ENCODE measurements around the gene CRBN.
A peak's percentile ranks its signal among the peaks of the same experiment; 100 is the strongest.

CRBN gene

DNA sequence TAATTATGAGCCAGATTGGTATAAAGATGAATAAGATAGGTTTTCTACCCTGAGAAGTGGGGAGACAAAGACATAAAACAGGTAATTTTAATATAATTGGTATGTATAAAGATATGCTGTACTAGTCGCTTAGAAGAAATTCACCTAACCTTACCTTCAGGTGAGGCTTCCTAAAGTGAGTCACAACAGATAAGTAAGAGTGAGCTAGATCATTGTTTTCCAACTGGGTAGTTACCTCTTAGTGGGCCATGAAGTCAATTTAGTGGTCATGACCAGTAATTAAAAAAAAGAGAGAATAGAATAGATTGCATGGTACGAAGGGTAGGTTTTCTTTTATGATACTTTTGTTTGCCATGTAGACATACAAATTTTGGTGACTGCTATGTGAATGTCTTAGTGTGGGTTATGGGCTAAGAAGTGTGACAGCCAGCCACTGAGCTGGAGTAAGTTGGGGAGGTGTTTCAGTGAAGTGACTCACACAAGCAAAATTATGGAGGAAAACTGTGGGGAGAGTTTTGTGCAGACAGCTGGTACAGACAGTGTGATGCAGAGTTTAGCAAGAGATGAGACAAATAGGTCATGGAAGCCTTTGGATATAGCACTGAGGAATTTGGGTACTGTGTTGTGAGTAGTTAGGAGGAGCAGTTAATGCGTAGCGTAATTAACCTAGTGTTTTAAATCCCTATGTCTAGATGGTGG lies 44.6 kb downstream of the CRBN start:
- H3K4me3 ChIP-seq (ENCODE audit: low read depth, low read length): no peak overlapping the region
- no peak for DNase-seq (ENCODE audit: low read depth)
- TF ChIP-seq, protein P1, sequence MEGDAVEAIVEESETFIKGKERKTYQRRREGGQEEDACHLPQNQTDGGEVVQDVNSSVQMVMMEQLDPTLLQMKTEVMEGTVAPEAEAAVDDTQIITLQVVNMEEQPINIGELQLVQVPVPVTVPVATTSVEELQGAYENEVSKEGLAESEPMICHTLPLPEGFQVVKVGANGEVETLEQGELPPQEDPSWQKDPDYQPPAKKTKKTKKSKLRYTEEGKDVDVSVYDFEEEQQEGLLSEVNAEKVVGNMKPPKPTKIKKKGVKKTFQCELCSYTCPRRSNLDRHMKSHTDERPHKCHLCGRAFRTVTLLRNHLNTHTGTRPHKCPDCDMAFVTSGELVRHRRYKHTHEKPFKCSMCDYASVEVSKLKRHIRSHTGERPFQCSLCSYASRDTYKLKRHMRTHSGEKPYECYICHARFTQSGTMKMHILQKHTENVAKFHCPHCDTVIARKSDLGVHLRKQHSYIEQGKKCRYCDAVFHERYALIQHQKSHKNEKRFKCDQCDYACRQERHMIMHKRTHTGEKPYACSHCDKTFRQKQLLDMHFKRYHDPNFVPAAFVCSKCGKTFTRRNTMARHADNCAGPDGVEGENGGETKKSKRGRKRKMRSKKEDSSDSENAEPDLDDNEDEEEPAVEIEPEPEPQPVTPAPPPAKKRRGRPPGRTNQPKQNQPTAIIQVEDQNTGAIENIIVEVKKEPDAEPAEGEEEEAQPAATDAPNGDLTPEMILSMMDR (IDR thresholded peaks at IDR 0.05; ENCODE audit: low read depth, low read length, missing control alignments): no peak

DNA sequence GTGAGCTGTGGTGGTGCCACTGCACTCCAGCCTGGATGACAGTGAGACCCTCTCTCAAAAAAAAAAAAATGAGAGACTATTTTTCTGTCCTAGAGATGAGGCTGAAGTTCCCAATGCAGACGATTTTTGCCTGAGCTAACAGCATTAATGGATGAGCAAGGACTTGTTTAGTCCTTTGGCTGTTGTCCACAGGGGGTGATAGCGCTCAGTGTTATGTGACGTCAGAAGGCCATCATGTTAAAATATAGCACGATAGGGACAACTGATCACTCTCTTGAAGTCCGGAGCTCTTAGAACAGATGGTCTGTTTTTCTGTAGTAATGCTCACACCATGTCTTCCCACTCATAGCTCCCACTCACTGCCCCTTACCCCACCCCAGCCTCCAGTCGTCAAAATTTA lies 46.0 kb downstream of the CRBN start:
- H3K4me3 ChIP-seq (ENCODE audit: low read depth, low read length): no peak overlapping the region
- TF ChIP-seq, protein P1 (IDR thresholded peaks at IDR 0.05; ENCODE audit: low read depth, low read length, missing control alignments): no peak
- DNase-seq (ENCODE audit: low read depth): no peak

DNA sequence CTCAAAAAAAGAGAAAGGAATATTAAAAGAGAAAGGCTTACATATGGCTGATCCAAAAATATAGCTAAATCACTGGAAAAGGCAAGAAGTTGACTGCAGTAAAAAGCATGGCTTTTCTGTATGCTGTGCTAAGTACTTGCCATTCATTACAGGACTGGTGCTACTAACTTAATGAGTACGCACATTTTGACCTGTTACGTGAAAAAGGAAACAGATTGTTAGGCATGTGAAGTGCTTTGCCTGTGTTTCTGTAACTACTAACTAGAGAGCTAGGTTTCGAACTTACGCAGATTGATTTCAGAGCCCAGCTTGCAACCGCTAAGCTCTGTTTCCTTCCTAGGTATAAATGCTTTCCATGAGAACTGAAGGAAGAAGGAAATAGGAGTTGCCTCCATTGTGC lies 49.9 kb downstream of the CRBN start:
- no peak for DNase-seq (ENCODE audit: low read depth)
- no peak overlapping the region for H3K4me3 ChIP-seq (ENCODE audit: low read depth, low read length)
- TF ChIP-seq, protein P1 (IDR thresholded peaks at IDR 0.05; ENCODE audit: low read depth, low read length, missing control alignments): no peak

DNA sequence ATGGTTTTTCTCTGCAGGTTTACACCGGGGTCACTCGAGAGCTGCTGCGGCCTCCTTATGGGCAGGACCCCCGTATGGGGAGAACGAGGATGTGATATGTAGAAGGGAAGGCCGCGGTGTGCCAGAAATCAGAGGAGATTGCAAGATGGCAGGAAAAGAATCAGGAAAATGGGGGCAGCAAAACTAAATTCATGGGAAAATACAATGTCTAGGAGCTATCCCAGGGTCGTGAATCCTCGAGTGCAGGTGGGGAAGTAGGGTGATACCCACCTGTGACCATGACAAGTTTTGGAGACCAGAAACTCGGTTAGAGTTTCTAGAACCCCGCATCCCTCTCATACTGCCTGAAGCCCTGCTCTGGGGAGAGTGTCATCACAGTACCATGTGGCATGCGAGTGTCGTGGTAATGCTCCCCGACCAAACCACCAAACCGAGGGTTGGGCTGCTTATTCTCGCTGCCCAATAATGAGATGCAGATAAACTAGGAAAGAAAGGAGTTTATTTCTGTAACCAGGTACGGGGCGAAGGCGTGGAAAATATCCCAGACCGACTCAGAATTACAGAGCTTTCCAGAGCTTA lies 52.0 kb downstream of the CRBN start:
- H3K4me3 ChIP-seq (ENCODE audit: low read depth, low read length): peak overlapping the region; percentile 99
- TF ChIP-seq, protein P1 (IDR thresholded peaks at IDR 0.05; ENCODE audit: low read depth, low read length, missing control alignments): no peak
- DNase-seq (ENCODE audit: low read depth): no peak

DNA sequence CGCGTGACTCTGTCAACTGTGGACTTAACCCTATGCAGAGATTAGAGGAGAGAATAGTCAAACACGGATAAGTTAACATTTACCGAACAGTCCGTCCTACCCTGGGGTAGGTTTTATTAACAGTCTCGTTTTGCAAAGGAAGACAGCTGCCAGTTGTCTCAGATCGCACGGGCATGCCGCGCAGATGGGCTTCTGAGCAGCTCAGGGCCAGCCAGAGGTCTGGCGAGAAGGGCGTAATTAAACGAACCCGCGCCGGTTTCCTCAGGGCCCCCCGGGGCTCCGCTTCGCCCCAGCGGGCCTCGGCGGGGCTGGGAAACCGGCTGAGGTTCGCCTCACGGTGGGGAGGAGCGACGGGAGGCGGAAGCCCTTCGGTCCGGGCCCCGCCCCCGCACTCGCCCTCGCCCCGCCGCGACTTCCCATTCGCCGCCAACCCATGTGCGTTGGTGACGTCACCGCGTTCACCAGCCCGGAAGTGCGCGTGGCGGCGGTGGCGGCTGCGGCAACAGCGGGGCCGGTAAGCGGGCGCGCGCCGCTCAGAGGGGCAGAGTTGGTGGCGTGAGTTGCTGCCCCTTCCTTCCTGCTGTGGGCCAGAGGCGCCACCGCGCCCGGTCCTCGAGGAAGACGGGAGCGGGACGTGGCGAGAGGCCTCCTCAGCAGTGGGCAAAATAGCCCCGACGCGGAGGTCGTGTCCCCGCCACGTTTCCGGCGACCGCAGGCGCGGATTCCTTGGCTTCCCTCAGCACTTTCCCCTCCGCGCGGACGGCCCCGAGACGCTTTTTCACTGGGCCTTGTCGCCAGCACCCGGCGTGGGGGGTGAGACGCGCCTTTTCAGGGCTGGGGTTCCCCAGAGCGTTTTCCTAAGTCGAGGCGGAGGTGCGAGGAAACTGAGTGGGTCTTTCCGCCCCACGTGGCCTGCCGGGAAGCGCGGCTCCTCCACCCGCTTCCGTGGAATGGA lies 52.7 kb downstream of the CRBN start, which contains the start of gene TRNT1:
TSS of gene TRNT1 (plus strand) at position 464 of the 955 bp plus-strand sequence. CDS start 2,101 bp downstream, outside the sequence.
- peak; percentile 74 for DNase-seq (ENCODE audit: low read depth)
- TF ChIP-seq, protein P1 (IDR thresholded peaks at IDR 0.05; ENCODE audit: low read depth, low read length, missing control alignments): no peak

DNA sequence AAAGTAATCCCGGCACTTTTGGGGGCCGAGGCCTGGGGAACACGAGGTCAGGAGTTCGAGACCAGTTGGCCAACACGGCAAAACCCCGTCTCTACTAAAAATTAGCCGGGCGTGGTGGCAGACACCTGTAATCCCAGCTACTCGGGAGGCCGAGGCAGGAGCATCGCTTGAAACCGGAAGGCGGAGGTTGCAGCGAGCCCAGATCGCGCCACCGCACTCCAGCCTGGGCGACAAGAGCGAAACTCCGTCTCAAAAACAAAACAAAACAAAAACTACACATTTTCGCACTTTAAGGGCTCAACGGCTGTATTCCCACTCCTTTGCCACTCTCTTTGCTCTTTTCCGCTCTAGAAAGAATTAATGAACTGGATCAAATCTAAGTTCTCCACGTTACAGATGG lies 53.5 kb downstream of the CRBN start:
- TF ChIP-seq, protein P1 (IDR thresholded peaks at IDR 0.05; ENCODE audit: low read depth, low read length, missing control alignments): no peak
- DNase-seq (ENCODE audit: low read depth): no peak
- peak overlapping the region; percentile 99 for H3K4me3 ChIP-seq (ENCODE audit: low read depth, low read length)

More for the DNA sequence above, 52.7 kb downstream of the CRBN start, which contains the start of gene TRNT1:
- peak within 1 kb of the TSS; percentile 99 for H3K4me3 ChIP-seq (ENCODE audit: low read depth, low read length)
